Spinal cord (tissue), 10 donors: Measurements from ENCODE around the gene MIP. TPM values are rescaled to one million over a fixed set of nuclear protein-coding genes. Genes with fewer than 3 reads are reported as not detected.
"Not testable (repeated sequence)": the region's sequence is repeated elsewhere in the genome, so short reads cannot be mapped to it uniquely, and the experiment has no call there.

Experiments used
- DNase-seq, 6 donors: peaks; one replicate each; pipeline versions ENCODE4 v3.0.0 to v3.0.0-alpha.2; 2013 to 2015; ENCODE audit warnings: low spot score in 6 of 6, low read depth in 4 of 6
- H3K27ac ChIP-seq: one replicate; pipeline ENCODE4 v1.5.1; 2013; ENCODE audit warnings: low read depth, low read length, control low read depth
- H3K27me3 ChIP-seq: one replicate; pipeline ENCODE4 v1.6.1; 2013; ENCODE audit warnings: low read length; ENCODE audit not compliant: control insufficient read depth, insufficient read depth
- H3K36me3 ChIP-seq: one replicate; pipeline ENCODE4 v1.6.1; 2013; ENCODE audit warnings: low read length; ENCODE audit not compliant: control insufficient read depth, insufficient read depth
- H3K4me1 ChIP-seq: one replicate; pipeline ENCODE4 v1.6.1; 2013; ENCODE audit warnings: low read length; ENCODE audit not compliant: control insufficient read depth, insufficient read depth
- H3K4me3 ChIP-seq: one replicate; pipeline ENCODE4 v1.5.1; 2013; ENCODE audit warnings: low read depth, low read length, control low read depth
- H3K9me3 ChIP-seq: one replicate; pipeline ENCODE4 v1.6.1; 2013; ENCODE audit warnings: low read length; ENCODE audit not compliant: control insufficient read depth, insufficient read depth
- WGBS: methylation state at CpG from one replicate; pipeline ENCODE4 v1.1.5; 2013; ENCODE audit warnings: missing lambda C conversion rate; ENCODE audit not compliant: insufficient coverage; 5-methylcytosine and 5-hydroxymethylcytosine counted together
- polyA plus RNA-seq, 2 donors: library from polyadenylated mRNA; unstranded; fragments of 120-200 nt; gene quantifications; one replicate each; pipeline ENCODE4 v1.2.1, GENCODE V29; 2013; ENCODE audit not compliant: insufficient read length in 2 of 2
- total RNA-seq, 2 donors: library from RNA; depleted of rRNA in 1 of 2; stranded (reverse); fragments of 120-200 nt in 1 of 2; fragments of >200 nt in 1 of 2; gene quantifications; one replicate each; pipeline versions ENCODE4 v1.2.3 to v1.2.4, GENCODE V29; 2013 to 2014
- donor health status: healthy.

The MIP gene
- total and polyA plus RNA-seq, 4 donors: 0.30 to 0.60 TPM; not detected in 2

GRCh38 chr12:56417739-56418138, 36.7 kb downstream of the MIP start:
- no peaks in the 10 kb centered on the region for H3K4me1 ChIP-seq
- no peak overlapping the region for H3K27ac ChIP-seq
- no peak for DNase-seq
- peaks cover 38% of the 10 kb centered on the region for H3K36me3 ChIP-seq
- H3K4me3 ChIP-seq: no peak overlapping the region
- 97% methylated on average over 8 of the region's 11 CpGs for WGBS
- no peaks in the 10 kb centered on the region for H3K9me3 ChIP-seq
- H3K27me3 ChIP-seq: no peaks in the 10 kb centered on the region

GRCh38 chr12:56414401-56414800, 40.1 kb downstream of the MIP start:
- Histone ChIP-seq H3K4me1 (no peaks in the 10 kb centered on the region), H3K36me3 (peaks cover 24% of the 10 kb centered on the region), H3K27ac (no peak overlapping the region), H3K27me3 (no peaks in the 10 kb centered on the region), H3K4me3 (no peak overlapping the region), H3K9me3 (no peaks in the 10 kb centered on the region)
- no peak for DNase-seq
- 100% methylated on average over 2 of the region's 3 CpGs for WGBS

- WGBS: 89% methylated on average over 7 of the region's 7 CpGs
- Histone ChIP-seq H3K4me3 (no peak overlapping the region), H3K4me1 (no peaks in the 10 kb centered on the region)
Measured at GRCh38 chr12:56413392-56413791, 41.1 kb downstream of the MIP start.

GRCh38 chr12:56411781-56412639, 42.4 kb downstream of the MIP start:
- Histone ChIP-seq H3K4me1 (no peaks in the 10 kb centered on the region), H3K9me3 (no peaks in the 10 kb centered on the region), H3K27me3 (no peaks in the 10 kb centered on the region), H3K27ac (no peak overlapping the region), H3K4me3 (no peak overlapping the region), H3K36me3 (peaks cover 16% of the 10 kb centered on the region)
- DNase-seq: no peak
- WGBS: 89% methylated on average over 4 of the region's 6 CpGs

More at GRCh38 chr12:56413392-56413791, 41.1 kb downstream of the MIP start:
- no peaks in the 10 kb centered on the region for H3K9me3 ChIP-seq
- no peaks in the 10 kb centered on the region for H3K27me3 ChIP-seq
- no peak for DNase-seq
- no peak overlapping the region for H3K27ac ChIP-seq
- H3K36me3 ChIP-seq: peaks cover 23% of the 10 kb centered on the region

- Histone ChIP-seq H3K4me3 (no peak overlapping the region), H3K36me3 (peaks cover 12% of the 10 kb centered on the region), H3K4me1 (no peaks in the 10 kb centered on the region), H3K27ac (no peak overlapping the region), H3K27me3 (no peaks in the 10 kb centered on the region), H3K9me3 (no peaks in the 10 kb centered on the region)
- no peak for DNase-seq
- WGBS: 97% methylated on average over 4 of the region's 4 CpGs
Measured at GRCh38 chr12:56410768-56411167, 43.7 kb downstream of the MIP start.

GRCh38 chr12:56408799-56409417, 45.5 kb downstream of the MIP start:
- 95% methylated on average over 2 of the region's 5 CpGs for WGBS
- no peak for DNase-seq
- H3K27me3 ChIP-seq: no peaks in the 10 kb centered on the region
- no peak overlapping the region for H3K27ac ChIP-seq
- H3K4me1 ChIP-seq: no peaks in the 10 kb centered on the region
- H3K4me3 ChIP-seq: no peak overlapping the region
- H3K9me3 ChIP-seq: no peaks in the 10 kb centered on the region
- peaks cover 9% of the 10 kb centered on the region for H3K36me3 ChIP-seq

GRCh38 chr12:56404227-56404626, 50.2 kb downstream of the MIP start:
- H3K4me1 ChIP-seq, H3K9me3 ChIP-seq, H3K4me3 ChIP-seq, H3K36me3 ChIP-seq, H3K27me3 ChIP-seq, H3K27ac ChIP-seq, DNase-seq: not testable (repeated sequence)
- WGBS: 100% methylated on average over 1 of the region's 3 CpGs

- H3K9me3 ChIP-seq, H3K27me3 ChIP-seq, DNase-seq, H3K4me1 ChIP-seq, H3K4me3 ChIP-seq, H3K36me3 ChIP-seq, H3K27ac ChIP-seq: not testable (repeated sequence)
Measured at GRCh38 chr12:56401612-56402011, 52.8 kb downstream of the MIP start.

- not testable (repeated sequence) for H3K4me3 ChIP-seq, H3K27ac ChIP-seq, H3K4me1 ChIP-seq, H3K9me3 ChIP-seq, H3K36me3 ChIP-seq, H3K27me3 ChIP-seq, DNase-seq
- WGBS: no CpG with 5 or more reads among the region's 3 CpGs
Measured at GRCh38 chr12:56401125-56401524, 53.3 kb downstream of the MIP start.
